Erythroblast (primary cell): ENCODE results near the gene GALNT11.

ENCODE experiments used
- GATA1 ChIP-seq: IDR thresholded peaks from 2 replicates; pipeline ENCODE4 v1.6.1; 2011; ENCODE audit warnings: low read depth, mild to moderate bottlenecking, control low read depth, low read length, moderate library complexity
- POLR2A ChIP-seq: IDR thresholded peaks from 2 replicates; pipeline ENCODE4 v1.6.1; 2011; ENCODE audit warnings: mild to moderate bottlenecking, low read length

DNA sequence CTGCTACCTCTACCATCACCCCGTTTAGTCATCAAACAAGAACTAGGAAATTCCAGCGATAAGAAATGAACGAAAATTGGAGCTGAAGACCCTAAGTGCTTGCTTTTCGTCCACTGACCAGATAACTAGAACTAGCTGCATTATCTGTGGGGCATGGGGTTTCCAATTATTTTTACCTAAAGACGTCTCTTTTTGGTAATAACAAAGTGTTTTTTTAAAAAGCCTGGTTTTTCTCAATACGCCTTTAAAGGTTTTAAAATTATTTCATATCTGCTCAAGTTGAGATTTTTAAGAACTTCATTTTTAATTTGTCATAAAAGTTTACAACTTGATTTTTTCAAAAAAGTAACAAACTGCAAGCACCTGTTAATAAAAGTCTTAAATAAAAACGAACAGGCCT lies 104.2 kb downstream of the GALNT11 start:
- no peak for TF ChIP-seq POLR2A
- no peak for TF ChIP-seq GATA1
